A549 (cell line): ENCODE measurements around the gene IL1RAP. TPM values are rescaled to one million over a fixed set of nuclear protein-coding genes. Genes with fewer than 3 reads are reported as not detected.

Experiments
- ATAC-seq, 2 experiments: fragments of 200-7000 bp in 1 of 2; fragments of >200 bp in 1 of 2; cut with Nextera tagmentation in 1 of 2; cut with Tn5 transposase in 1 of 2; 3 replicates each; pipeline versions ENCODE4 v1.8.0 to v1.9.1; 2018 to 2020; ENCODE audit warnings: mild to moderate bottlenecking in 1 of 2, moderate library complexity in 1 of 2
- CTCF ChIA-PET: fragments of 300-600 bp; sonication (Branson Sonifier 250); formaldehyde crosslinking; extraction: SDS; loops from one replicate; lab custom pipeline; 2021; ENCODE audit warnings: antibody characterized with exemption, inconsistent platforms; lab: Yijun Ruan, JAX
- POLR2A ChIA-PET: fragments of 350-600 bp; formaldehyde crosslinking; extraction: SDS; loops from one replicate; lab custom pipeline; 2021; ENCODE audit warnings: antibody characterized with exemption, inconsistent platforms; lab: Yijun Ruan, JAX
- DNase-seq, 2 experiments: peaks; one replicate each; pipeline versions ENCODE4 v3.0.0 to v3.0.0-alpha.2; 2011 to 2016; ENCODE audit warnings: low read depth in 1 of 2, low spot score in 1 of 2
- FAIRE-seq: peaks from 2 replicates; lab custom pipeline; 2011; peaks lifted over from hg19 to GRCh38; lab: Jason Lieb, UNC
- H3K27ac ChIP-seq, 2 experiments: fragments of >200 bp; sonication (Bioruptor Twin); formaldehyde crosslinking; 3 replicates each; pipeline ENCODE4 v1.5.1; 2016 to 2017
- H3K4me1 ChIP-seq: fragments of >200 bp; sonication (Bioruptor Twin); formaldehyde crosslinking; 3 replicates; pipeline ENCODE4 v1.6.1; 2016
- H3K4me2 ChIP-seq: fragments of >200 bp; sonication (Bioruptor Twin); formaldehyde crosslinking; 3 replicates; pipeline ENCODE4 v1.6.1; 2016
- H3K4me3 ChIP-seq: fragments of >200 bp; sonication (Bioruptor Twin); formaldehyde crosslinking; 3 replicates; pipeline ENCODE4 v1.5.1; 2016
- H3K9me3 ChIP-seq: fragments of >200 bp; sonication (Bioruptor Twin); formaldehyde crosslinking; 3 replicates; pipeline ENCODE4 v1.6.1; 2016
- BCL3 ChIP-seq: fragments of >200 bp; sonication (Bioruptor Twin); formaldehyde crosslinking; IDR thresholded peaks from 3 replicates; pipeline ENCODE4 v1.6.1; 2016
- CTCF ChIP-seq: fragments of >200 bp; sonication (Bioruptor Twin); formaldehyde crosslinking; IDR thresholded peaks from 3 replicates; pipeline ENCODE4 v1.5.1; 2016
- EP300 ChIP-seq, 2 experiments: fragments of >200 bp; sonication (Bioruptor Twin); formaldehyde crosslinking; IDR thresholded peaks; 2 replicates in 1 of 2; 3 replicates in 1 of 2; pipeline ENCODE4 v1.6.1; 2016 to 2017
- FOSL2 ChIP-seq, 2 experiments: fragments of 450-650 bp in 1 of 2; fragments of >200 bp in 1 of 2; sonication (Bioruptor Twin) in 1 of 2; formaldehyde crosslinking; IDR thresholded peaks; 2 replicates each; pipeline versions ENCODE4 v1.5.0 to v1.6.1; 2016 to 2020; ENCODE audit warnings: mild to moderate bottlenecking in 1 of 2, moderate library complexity in 1 of 2
- HDAC2 ChIP-seq: fragments of 200-600 bp; sonication (generic); IDR thresholded peaks from 2 replicates; pipeline ENCODE4 v1.6.1; 2016
- HES2 ChIP-seq: fragments of >200 bp; sonication (Bioruptor Twin); formaldehyde crosslinking; IDR thresholded peaks from 2 replicates; pipeline ENCODE4 v1.6.1; 2016
- HMGXB4 ChIP-seq: fragments of 250-450 bp; sonication (Bioruptor Pico); IDR thresholded peaks from 2 replicates; pipeline ENCODE4 v1.5.0; 2021; ENCODE audit warnings: mild to moderate bottlenecking, moderate library complexity, borderline replicate concordance
- HOXB13 ChIP-seq: fragments of 250-450 bp; sonication (Bioruptor Pico); IDR thresholded peaks from 2 replicates; pipeline ENCODE4 v1.5.0; 2020; ENCODE audit warnings: low read depth, mild to moderate bottlenecking, moderate library complexity
- JUNB ChIP-seq: fragments of >200 bp; sonication (Bioruptor Twin); formaldehyde crosslinking; IDR thresholded peaks from 2 replicates; pipeline ENCODE4 v1.6.1; 2016
- KDM5A ChIP-seq: fragments of 200-600 bp; sonication (generic); IDR thresholded peaks from 2 replicates; pipeline ENCODE4 v1.6.1; 2016; ENCODE audit warnings: antibody characterized with exemption, mild to moderate bottlenecking
- MAFK ChIP-seq: fragments of 450-650 bp; IDR thresholded peaks from 2 replicates; pipeline ENCODE4 v1.6.1; 2014; ENCODE audit not compliant: partially characterized antibody
- PBX3 ChIP-seq: IDR thresholded peaks from 2 replicates; pipeline ENCODE4 v1.6.1; 2012
- POLR2A ChIP-seq: IDR thresholded peaks from 2 replicates; pipeline ENCODE4 v1.6.1; 2012; ENCODE audit warnings: mild to moderate bottlenecking, low read length
- RAD21 ChIP-seq, 2 experiments: fragments of >200 bp in 1 of 2; sonication (Bioruptor Twin) in 1 of 2; formaldehyde crosslinking in 1 of 2; IDR thresholded peaks in 1 of 2; conservative IDR thresholded peaks in 1 of 2; 2 replicates in 1 of 2; 3 replicates in 1 of 2; pipeline ENCODE4 v1.6.1; 2012 to 2018; ENCODE audit warnings: inconsistent platforms in 1 of 2
- RARB ChIP-seq: fragments of 250-450 bp; sonication (Bioruptor Pico); IDR thresholded peaks from 2 replicates; pipeline ENCODE4 v1.8.0; 2021; ENCODE audit warnings: mild to moderate bottlenecking, moderate library complexity
- RNF2 ChIP-seq: fragments of 200-600 bp; sonication (generic); IDR thresholded peaks from 2 replicates; pipeline ENCODE4 v1.6.1; 2016; ENCODE audit warnings: low read depth, mild to moderate bottlenecking, antibody characterized with exemption, moderate library complexity, borderline replicate concordance
- SREBF2 ChIP-seq: fragments of 450-650 bp; IDR thresholded peaks from 2 replicates; pipeline ENCODE4 v1.6.1; 2014; ENCODE audit warnings: mild to moderate bottlenecking, moderate library complexity
- ZFP36 ChIP-seq: fragments of 450-650 bp; IDR thresholded peaks from 2 replicates; pipeline ENCODE4 v1.6.1; 2014; ENCODE audit warnings: borderline replicate concordance; ENCODE audit not compliant: partially characterized antibody
- ZNF302 ChIP-seq: fragments of 250-450 bp; sonication (Bioruptor Pico); IDR thresholded peaks from 2 replicates; pipeline ENCODE4 v1.9.0; 2021; ENCODE audit warnings: inconsistent platforms, mild to moderate bottlenecking, moderate library complexity
- ZSCAN20 ChIP-seq: fragments of 250-450 bp; sonication (Bioruptor Pico); IDR thresholded peaks from 2 replicates; pipeline ENCODE4 v1.8.0; 2022; ENCODE audit warnings: mild to moderate bottlenecking, moderate library complexity
- WGBS: methylation state at CpG from one replicate; pipeline ENCODE4 v1.1.6; 2017; ENCODE audit errors: missing lambda C conversion rate; 5-methylcytosine and 5-hydroxymethylcytosine counted together
- polyA plus RNA-seq, 4 experiments: library from polyadenylated mRNA; depleted of rRNA in 3 of 4; stranded (reverse); fragments of >200 nt; fragmentation: RNase III in 1 of 4; extraction: RNeasy Plus Mini Kit Qiagen cat#74134 plus additional on column Dnase treatment in 1 of 4; gene quantifications; 2 replicates in 3 of 4; 3 replicates in 1 of 4; pipeline ENCODE4 v1.2.3, GENCODE V29; 2011 to 2017

The IL1RAP gene
- polyA plus RNA-seq, 2 of the 4 experiments (the other 2 are of a cell fraction), result 3.9 to 18.5 TPM

GRCh38 chr3:190620886-190621608 lies 107.2 kb downstream of the IL1RAP start:
- Histone ChIP-seq H3K4me1 (no peaks in the 10 kb centered on the region), H3K4me2 (no peak overlapping the region), H3K9me3 (no peaks in the 10 kb centered on the region), H3K4me3 (no peak overlapping the region), H3K27ac (no peak overlapping the region)
- ChIA-PET CTCF (interaction anchor here (1.2 kb wide), 1 partner anchor 79 kb away, joined by 3 read pairs; no protein-coding TSS in a partner anchor), POLR2A (no interaction called here)
- FAIRE-seq, result no peak
- TF ChIP-seq FOSL2 (IDR thresholded peaks at IDR 0.05) (no peak), FOSL2 (CRISPR knock-in tag; IDR thresholded peaks at IDR 0.05) (no peak), MAFK (peak; percentile 63)
- 89% methylated on average over 1 of the region's 1 CpG for WGBS
- DNase-seq, result no peak
- ATAC-seq, result no peak

GRCh38 chr3:190621927-190622326 lies 108.0 kb downstream of the IL1RAP start:
- 79% methylated on average over 3 of the region's 3 CpGs for WGBS
- ATAC-seq (no peak), DNase-seq (no peak), FAIRE-seq (no peak)
- CTCF ChIA-PET, result interaction anchor here (1.2 kb wide), 1 partner anchor 79 kb away, joined by 3 read pairs; no protein-coding TSS in a partner anchor
- Histone ChIP-seq H3K9me3 (no peaks in the 10 kb centered on the region), H3K27ac (no peak overlapping the region), H3K4me2 (no peak overlapping the region), H3K4me3 (no peak overlapping the region), H3K4me1 (no peaks in the 10 kb centered on the region)
- no peak for TF ChIP-seq RAD21 (conservative IDR thresholded peaks at IDR 0.05 in 1 of 2, IDR thresholded peaks at IDR 0.05 in 1 of 2)
- no peak for TF ChIP-seq CTCF
- TF ChIP-seq SREBF2, result no peak
- TF ChIP-seq HES2, result no peak
- TF ChIP-seq ZNF302 (CRISPR knock-in tag), result no peak
- TF ChIP-seq HOXB13 (CRISPR knock-in tag), result no peak
- no peak for TF ChIP-seq KDM5A
- POLR2A ChIA-PET, result no interaction called here

- Histone ChIP-seq H3K4me1 (no peaks in the 10 kb centered on the region), H3K4me2 (no peak overlapping the region), H3K9me3 (no peaks in the 10 kb centered on the region), H3K4me3 (no peak overlapping the region), H3K27ac (no peak overlapping the region)
- ChIA-PET CTCF (no interaction called here), POLR2A (no interaction called here)
- ATAC-seq (no peak), DNase-seq (no peak), FAIRE-seq (no peak)
- WGBS, result 48% methylated on average over 5 of the region's 5 CpGs
- no peak for TF ChIP-seq HDAC2
- no peak for TF ChIP-seq JUNB
- no peak for TF ChIP-seq BCL3
- TF ChIP-seq PBX3, result no peak
- no peak for TF ChIP-seq POLR2A
- TF ChIP-seq RARB (CRISPR knock-in tag), result no peak
- no peak for TF ChIP-seq HMGXB4
- no peak for TF ChIP-seq FOSL2 (IDR thresholded peaks at IDR 0.05)
- TF ChIP-seq FOSL2 (CRISPR knock-in tag; IDR thresholded peaks at IDR 0.05), result no peak
- TF ChIP-seq EP300 (IDR thresholded peaks at IDR 0.05), result no peak
- TF ChIP-seq ZFP36, result no peak
- no peak for TF ChIP-seq ZSCAN20
- TF ChIP-seq RNF2, result no peak
These were observed 110.4 kb downstream of the IL1RAP start for GRCh38 chr3:190624282-190624681.
